ENCODE data around the gene DBET.
"Not testable (repeated sequence)": the region's sequence is repeated elsewhere in the genome, so short reads cannot be mapped to it uniquely, and the experiment has no call there.

DBET gene

DNA sequence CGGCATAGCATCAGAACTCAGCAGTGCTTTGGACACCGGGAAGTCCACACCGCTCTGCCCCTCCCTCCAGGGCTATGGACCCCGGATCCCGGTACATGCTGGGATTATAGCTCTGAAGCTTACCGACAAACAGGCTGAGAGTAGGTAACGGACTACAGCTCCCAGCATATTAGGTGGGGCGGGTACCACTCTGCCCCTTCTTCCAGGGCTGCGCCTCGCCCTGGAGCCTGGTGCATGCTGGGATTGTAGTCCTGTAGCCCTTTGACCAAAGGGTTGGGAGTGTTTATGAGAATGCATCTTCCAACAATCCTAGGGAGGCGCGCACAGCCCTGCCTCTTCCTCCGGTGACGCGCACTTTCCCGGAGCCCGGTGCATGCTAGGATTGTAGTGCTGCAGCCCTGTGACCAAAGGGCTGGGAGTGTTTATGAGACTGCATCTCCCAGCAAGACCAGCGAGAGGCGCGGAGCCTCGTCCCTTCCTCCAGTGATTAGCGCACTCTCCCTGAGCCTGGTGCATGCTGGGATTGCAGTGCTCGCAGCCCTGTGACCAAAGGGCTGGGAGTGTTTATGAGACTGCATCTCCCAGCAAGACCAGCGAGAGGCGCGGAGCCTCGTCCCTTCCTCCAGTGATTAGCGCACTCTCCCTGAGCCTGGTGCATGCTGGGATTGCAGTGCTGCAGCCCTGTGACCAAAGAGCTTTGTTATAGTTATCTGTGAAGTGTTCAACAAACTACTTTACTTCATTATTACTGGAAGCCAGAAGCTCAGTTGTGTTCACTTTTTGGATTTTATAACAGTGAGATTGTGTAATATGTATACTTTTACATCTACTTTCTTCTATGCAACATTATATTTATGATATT, 14.7 kb upstream of the DBET start:
- DNase-seq (ENCODE audit: low spot score), result not testable (repeated sequence)

DNA sequence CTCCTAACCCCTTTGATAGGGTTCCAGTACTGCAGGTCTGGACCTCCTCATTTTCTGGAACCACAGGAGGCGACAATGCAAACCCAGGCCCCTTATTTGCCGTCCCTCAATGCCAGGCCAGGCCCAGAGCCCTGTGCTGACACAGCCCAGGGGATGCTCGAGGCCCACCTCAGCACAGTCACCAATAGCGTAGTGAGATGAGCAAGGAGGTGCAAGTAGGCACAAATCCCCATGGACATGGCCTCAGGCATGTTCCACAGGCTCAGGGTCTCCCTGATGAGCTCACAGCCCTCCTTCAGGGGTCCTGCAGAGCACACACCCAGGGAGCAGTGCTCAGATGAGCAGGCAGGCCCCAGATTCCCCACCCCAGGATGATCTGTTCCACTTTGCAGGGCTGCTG, 5.3 kb upstream of the DBET start:
- DNase-seq (ENCODE audit: low spot score), result not testable (repeated sequence)

DNA sequence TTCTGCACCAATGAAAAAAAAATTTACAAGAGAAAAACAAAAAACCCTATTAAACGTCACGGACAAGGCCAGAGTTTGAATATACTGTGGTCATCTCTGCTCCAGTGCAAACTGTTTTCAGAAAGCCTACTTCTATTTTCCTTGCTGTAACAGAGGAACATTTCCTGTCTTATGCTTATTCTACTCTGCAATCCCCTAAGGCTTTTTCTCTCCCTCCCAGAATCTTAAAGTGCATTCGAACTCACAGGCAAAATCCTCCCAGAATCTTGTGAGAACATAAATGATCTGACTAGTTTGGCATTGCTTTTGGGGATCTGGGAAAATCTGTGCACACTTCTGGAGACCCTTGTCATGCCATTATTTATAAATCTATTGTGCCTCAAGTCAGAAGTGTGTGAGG, 503 bp downstream of the DBET start:
- not testable (repeated sequence) for DNase-seq (ENCODE audit: low spot score)

DNA sequence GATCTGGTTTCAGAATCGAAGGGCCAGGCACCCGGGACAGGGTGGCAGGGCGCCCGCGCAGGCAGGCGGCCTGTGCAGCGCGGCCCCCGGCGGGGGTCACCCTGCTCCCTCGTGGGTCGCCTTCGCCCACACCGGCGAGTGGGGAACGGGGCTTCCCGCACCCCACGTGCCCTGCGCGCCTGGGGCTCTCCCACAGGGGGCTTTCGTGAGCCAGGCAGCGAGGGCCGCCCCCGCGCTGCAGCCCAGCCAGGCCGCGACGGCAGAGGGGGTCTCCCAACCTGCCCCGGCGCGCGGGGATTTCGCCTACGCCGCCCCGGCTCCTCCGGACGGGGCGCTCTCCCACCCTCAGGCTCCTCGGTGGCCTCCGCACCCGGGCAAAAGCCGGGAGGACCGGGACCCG, 4.0 kb downstream of the DBET start:
- DNase-seq (ENCODE audit: low spot score), result not testable (repeated sequence)

DNA sequence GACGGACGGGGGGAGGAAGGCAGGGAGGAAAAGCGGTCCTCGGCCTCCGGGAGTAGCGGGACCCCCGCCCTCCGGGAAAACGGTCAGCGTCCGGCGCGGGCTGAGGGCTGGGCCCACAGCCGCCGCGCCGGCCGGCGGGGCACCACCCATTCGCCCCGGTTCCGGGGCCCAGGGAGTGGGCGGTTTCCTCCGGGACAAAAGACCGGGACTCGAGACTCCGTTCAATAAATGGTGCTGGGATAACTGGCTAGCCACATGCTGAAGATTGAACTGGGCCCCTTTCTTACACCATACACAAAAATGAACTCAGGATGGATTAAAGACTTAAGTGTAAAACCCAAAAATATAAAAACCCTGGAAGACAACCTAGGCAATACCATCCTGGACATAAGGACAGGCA, 28.8 kb downstream of the DBET start:
- not testable (repeated sequence) for DNase-seq (ENCODE audit: low spot score)

DNA sequence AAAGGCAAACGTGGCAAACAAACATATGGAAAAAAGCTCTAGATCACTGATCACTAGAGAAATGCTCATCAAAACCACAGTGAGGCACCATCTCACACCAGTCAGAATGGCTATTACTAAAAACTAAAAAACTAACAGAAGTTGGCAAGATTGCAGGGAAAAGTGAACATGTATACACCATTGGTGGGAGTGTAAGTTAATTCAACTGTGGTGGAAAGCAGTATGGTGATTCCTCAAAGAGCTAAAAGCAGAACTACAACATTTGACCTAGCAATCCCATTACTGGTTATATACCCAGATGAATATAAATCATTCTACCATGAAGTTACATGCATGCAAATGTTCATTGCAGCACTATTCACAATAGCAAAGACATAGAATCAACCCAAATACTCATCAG, 29.7 kb downstream of the DBET start:
- DNase-seq (ENCODE audit: low spot score), result not testable (repeated sequence)

DNA sequence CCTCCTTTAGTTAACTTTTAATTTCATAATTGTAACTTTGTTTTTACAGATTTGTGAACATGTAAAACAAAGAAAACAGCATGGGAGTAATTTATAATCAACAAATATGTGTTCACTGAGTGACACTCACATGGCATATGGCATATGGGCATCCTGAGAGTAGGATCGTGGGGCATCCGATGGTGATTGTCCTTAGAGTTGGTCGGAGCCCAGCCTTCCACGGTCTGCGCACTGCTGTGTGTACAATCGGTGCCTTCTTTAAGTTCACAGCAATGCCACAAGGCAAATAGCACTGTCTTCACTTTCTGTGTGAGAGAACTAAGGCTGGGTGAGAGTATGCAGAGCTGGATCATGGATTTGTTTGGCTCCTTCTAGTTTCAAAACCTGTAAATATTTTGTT, 31.0 kb downstream of the DBET start:
- DNase-seq (ENCODE audit: low spot score), result not testable (repeated sequence)

DNA sequence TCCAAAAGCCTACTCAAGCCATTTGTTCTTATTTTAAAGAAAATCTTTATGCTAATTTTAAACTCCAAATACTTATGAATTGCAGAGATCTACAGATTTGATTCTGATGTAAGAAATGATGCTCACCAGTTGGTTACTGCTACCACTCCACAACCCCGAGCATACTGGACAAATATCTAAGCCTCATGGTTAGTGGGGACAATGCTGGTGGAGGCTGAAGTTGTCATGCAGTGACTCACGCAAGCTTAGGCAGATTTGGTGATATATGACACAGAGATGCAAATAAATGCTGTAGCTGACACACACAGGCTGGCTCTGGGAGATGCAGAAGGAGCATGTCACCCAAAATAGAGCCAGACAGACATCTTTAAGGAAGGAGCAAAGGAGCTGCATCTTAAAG, 35.3 kb downstream of the DBET start:
- DNase-seq (ENCODE audit: low spot score), result not testable (repeated sequence)

DNA sequence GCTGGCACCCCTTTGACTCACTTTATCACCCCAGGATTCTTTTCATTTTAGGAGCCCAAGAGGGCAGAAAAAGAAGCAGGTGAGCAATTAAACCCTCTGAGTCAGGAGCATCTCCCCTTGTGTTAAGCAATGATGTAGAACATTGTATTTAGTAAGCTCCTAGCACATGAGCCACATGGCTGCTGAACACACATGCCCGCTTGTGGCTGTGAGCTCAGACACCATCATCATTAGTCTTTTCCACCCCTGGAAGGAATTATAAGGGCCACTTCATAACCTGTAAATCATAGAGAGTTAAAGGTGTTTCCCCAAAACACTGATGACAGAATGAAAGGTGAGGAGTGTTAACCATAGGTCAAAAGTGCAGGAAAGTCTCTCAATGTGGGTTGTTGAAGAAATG, 37.2 kb downstream of the DBET start:
- DNase-seq (ENCODE audit: low spot score), result not testable (repeated sequence)

DNA sequence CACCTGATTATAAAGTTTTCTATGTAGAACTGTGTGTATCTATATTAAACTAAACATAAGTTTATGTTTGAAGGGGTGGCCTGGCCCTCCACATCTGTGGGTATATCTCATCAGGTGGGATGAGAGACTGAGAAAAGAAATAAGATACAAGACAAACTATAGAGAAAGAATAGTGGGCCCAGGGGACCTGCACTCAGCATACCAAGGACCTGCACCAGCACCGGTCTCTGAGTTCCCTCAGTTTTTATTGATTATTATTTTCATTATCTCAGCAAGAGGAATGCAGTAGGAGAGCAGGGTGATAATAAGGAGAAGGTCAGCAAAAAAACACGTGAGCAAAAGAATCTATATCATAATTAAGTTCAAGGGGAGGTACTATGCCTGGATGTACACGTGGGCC, 41.9 kb downstream of the DBET start:
- DNase-seq (ENCODE audit: low spot score), result not testable (repeated sequence)

DNA sequence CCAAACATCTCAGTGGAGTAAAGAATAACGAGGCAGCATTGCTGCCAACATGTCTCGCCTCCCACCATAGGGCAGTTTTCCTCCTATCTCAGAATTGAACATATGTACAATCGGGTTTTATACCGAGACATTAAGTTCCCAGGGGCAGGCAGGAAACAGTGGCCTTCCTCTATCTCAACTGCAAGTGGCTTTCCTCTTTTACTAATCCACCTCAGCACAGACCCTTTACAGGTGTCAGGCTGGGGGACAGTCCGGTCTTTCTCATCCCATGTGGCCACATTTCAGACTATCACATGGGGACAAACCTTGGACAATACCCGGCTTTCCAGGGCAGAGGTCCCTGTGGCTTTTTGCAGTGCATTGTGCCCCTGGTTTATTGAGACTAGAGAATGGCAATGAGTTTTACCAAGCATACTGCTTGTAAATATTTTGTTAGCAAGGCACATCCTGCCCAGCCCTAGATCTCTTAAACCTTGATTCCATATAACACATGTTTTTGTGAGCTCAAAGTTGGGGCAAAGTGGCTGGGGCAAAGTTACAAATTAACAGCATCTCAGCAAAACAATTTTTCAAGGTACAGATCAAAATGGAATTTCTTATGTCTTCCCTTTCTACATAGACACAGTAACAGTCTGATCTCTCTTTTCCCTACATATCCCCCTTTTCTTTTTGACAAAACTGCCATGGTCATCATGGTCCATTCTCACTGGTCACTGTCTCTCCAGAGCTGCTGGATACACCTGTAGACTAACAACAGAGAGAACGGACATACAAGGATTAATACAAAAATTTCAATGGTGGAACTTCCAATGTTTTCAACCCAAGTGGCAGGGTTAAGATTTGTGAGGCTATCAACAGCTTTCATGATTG, 42.5 kb downstream of the DBET start:
- peak; percentile 0 for DNase-seq (ENCODE audit: low spot score)

DNA sequence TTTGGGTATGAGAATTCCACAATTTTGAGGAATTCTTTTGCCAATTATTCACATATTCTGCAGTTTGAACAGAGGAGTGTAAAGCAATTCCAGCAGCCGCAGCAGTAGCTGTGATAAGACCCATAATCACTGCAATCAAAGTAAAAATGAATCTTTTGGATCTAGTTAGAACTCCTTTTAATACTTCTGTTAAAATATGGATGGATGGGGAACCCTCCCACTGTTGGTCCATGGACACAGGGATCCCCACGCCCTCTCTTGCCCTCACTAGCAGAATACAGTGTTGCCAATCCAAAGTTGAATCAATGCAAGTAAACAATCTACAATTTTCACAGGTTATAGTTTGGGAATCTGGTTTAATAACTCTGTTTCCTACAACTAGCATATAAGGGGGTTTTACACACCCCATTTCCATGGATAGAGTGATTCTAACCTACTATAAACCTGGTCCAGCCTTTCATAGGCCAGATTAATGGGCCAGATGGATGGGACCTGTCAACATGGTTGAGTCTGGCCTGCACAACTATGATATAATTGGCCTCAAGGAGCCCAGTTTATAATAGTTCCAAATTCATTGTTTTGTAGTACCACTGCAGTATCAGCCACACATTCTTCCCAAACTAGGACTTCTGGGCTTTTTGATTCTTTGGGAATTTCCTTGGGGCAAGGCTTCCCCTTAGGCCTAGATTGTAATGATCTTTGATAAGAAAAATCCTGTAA, 43.6 kb downstream of the DBET start:
- peak; percentile 0 for DNase-seq (ENCODE audit: low spot score)

DNA sequence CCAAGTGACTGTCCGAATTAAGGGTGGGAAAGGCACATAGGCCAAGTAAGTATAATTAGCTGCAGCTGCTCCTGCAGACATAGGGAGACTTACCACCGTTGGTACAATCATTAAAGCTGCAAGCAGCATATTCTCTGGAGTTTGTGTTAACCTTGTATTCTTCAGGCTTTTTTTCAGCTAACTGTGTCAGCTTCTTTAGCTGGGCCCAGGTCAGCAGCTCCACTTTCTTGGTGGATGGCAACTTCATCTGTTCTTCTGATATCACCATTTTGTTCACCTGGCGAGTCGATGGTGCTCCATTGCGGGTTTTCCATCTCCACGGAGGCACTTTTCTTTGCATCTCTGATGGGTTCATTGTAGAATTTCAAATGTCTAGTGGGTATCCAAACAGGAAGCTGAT, 44.5 kb downstream of the DBET start:
- DNase-seq (ENCODE audit: low spot score), result peak; percentile 0

DNA sequence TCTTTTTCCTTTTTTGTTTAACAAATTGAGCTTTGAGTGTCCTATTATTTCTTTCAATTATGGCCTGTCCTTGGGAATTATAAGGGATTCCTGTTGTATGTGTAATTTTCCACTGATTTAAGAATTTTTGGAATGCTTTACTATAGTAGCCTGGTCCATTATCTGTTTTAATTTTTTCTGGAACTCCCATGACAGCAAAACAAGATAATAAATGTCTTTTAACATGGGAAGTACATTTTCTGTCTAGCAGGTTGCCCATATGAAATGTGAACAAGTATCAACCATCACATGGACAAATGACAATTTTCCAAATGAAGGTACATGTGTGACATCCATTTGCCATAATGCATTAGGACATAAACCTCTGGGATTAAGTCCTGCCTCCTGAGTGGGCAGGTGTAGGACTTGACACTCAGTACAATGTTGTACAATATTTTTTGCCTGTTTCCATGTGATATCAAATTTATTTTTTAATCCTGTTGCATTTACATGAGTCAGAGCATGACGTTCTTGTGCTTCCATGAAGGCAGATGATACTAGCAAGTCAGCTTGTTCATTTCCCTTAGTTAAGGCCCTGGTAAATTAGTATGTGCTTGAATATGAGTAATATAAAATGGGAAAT, 45.2 kb downstream of the DBET start:
- DNase-seq (ENCODE audit: low spot score), result not testable (repeated sequence)

DNA sequence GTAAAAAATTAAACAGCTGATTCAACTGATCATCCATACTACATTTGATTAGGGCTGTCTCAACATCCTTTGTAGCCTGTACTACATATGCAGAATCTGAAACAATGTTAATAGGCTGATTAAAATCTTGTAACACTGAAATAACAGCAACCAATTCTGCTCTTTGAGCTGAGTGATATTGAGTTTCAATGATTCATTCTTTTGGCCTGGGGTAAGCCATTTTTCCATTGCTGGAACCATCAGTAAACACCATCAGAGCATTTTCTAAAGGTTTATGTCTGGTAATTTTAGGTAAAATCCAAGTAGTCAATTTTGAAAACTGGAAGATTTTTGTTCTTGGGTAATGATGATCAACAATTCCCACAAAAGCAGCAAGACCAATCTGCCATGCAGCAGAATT, 45.7 kb downstream of the DBET start:
- DNase-seq (ENCODE audit: low spot score), result not testable (repeated sequence)

DNA sequence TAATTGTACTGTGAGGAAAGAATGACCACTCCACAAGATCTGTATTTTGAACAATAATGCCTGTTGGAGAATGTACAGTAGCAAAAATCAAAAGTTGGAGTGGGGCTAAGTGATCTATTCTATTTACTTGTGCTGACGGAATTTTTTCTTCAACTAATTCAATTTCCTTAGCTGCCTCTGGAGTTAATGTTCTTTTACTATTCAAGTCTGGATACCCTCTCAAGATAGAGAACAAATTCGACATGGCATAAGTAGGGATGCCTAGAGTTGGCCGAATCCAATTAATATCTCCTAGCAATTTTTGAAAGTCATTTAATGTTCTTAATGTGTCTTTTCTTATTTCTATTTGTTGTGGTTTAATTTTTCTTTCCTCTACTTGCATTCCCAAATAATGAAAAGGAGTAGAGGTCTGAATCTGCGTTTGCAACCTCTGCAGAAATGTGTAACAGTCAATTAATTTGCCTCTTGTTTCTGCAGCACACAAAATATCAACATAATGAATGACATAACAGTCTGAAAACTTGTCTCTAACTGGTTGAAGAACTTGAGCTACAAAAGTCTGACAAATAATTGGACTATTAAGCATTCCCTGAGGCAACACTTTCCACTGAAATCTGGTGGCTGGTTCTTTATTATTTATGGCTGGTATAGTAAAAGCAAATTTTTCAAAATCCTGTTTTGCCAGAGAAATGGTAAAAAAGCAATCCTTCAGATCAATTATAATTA, 46.4 kb downstream of the DBET start:
- DNase-seq (ENCODE audit: low spot score), result not testable (repeated sequence)

DNA sequence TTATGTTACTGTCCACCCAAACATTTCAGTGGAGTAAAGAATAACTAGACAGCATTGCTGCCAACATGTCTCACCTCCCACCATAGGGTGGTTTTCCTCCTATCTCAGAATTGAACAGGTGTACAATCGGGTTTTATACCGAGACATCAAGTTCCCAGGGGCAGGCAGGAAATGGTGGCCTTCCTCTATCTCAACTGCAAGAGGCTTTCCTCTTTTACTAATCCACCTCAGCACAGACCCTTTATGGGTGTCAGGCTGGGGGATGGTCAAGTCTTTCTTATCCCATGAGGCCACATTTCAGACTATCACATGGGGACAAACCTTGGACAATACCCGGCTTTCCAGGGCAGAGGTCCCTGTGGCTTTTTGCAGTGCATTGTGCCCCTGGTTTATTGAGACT, 48.6 kb downstream of the DBET start:
- not testable (repeated sequence) for DNase-seq (ENCODE audit: low spot score)

DNA sequence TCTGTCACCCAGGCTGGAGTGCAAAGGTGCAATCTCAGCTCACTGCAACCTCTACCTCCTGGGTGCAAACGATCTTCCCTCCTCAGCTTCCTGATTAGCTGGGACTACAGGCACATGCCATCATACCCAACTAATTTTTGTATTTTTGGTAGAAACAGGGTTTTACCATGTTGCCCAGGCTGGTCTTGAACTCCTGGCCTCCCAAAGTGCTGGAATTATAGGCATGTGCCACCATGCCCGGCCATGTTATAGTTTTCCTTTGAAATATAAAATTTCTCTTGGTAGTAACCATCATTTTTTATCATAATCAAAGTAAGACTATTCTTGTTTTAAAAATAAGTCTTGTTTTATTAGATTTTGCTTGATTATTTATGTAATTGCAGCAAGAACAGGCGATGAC, 50.7 kb downstream of the DBET start:
- DNase-seq (ENCODE audit: low spot score), result not testable (repeated sequence)
